ENCODE measurements around the gene LNPEP. TPM values are rescaled to one million over a fixed set of nuclear protein-coding genes. Genes with fewer than 3 reads are reported as not detected.

The LNPEP gene
- total RNA-seq, 2 experiments from 2014 or later, result 44.7 to 45.8 TPM

DNA sequence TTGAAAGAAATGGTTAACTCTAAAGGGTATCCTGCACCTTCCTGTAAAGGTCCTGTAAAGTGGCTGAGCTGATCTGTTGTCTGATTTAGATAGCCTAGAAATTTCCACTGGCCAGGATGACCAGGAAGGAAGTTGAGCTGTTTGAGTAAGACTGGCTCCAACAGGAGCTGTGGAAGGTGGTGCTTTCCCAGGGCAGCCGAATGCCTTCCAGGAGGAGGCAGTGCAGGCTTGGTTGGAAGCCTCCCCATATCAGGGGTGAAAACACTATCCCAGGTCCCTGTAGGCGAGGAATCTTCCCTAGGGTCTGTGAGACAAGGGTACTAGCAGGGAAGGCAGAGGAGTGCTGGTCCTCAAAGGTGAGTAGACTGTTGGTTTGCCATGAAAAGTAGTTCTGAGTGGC is 108.2 kb downstream of the LNPEP start:
- CTCF ChIA-PET, result interaction anchor here (2.2 to 5.4 kb wide), 2 partner anchors 99 to 119 kb away, joined by 4 to 29 read pairs; partner anchors contain the start of gene LIX1
- no peak for DNase-seq
- Mint-ChIP-seq H3K36me3 (no peaks in the 10 kb centered on the region), H3K4me3 (no peak overlapping the region), H3K27me3 (no peaks in the 10 kb centered on the region), H3K9me3 (no peaks in the 10 kb centered on the region), H3K27ac (no peak overlapping the region), H3K4me1 (ENCODE audit: low read depth) (no peaks in the 10 kb centered on the region)
- POLR2A ChIA-PET, result no interaction called here
- intact Hi-C loops (cut with micrococcal nuclease), result no loop called here

- no peaks in the 10 kb centered on the region for H3K36me3 Mint-ChIP-seq
- intact Hi-C loops (cut with micrococcal nuclease), result loop anchor here (1.0 to 2.0 kb wide), 3 partner anchors 116 to 292 kb away; no protein-coding TSS in a partner anchor
- CTCF ChIA-PET, result interaction anchor here (0.9 to 5.4 kb wide), 5 partner anchors 95 to 178 kb away, joined by 3 to 29 read pairs (median 4); no protein-coding TSS in a partner anchor
- H3K9me3 Mint-ChIP-seq, result no peaks in the 10 kb centered on the region
- POLR2A ChIA-PET, result no interaction called here
- H3K4me3 Mint-ChIP-seq, result no peak overlapping the region
- H3K27me3 Mint-ChIP-seq, result peaks cover 1% of the 10 kb centered on the region
- no peak for DNase-seq
- no peak overlapping the region for H3K27ac Mint-ChIP-seq
- H3K4me1 Mint-ChIP-seq (ENCODE audit: low read depth), result no peaks in the 10 kb centered on the region
Observed at GRCh38 chr5:97046270-97046982, 110.5 kb downstream of the LNPEP start.

- no peaks in the 10 kb centered on the region for H3K9me3 Mint-ChIP-seq
- POLR2A ChIA-PET, result no interaction called here
- CTCF ChIA-PET, result interaction anchor here (1.0 to 5.4 kb wide), 3 partner anchors 116 to 178 kb away, joined by 3 to 29 read pairs (median 4); no protein-coding TSS in a partner anchor
- no peaks in the 10 kb centered on the region for H3K4me1 Mint-ChIP-seq (ENCODE audit: low read depth)
- H3K27ac Mint-ChIP-seq, result no peak overlapping the region
- no peaks in the 10 kb centered on the region for H3K36me3 Mint-ChIP-seq
- H3K27me3 Mint-ChIP-seq, result peaks cover 1% of the 10 kb centered on the region
- H3K4me3 Mint-ChIP-seq, result no peak overlapping the region
- no peak for DNase-seq
- intact Hi-C loops (cut with micrococcal nuclease), result loop anchor here (2.0 kb wide), 1 partner anchor 116 kb away; no protein-coding TSS in a partner anchor
Observed at GRCh38 chr5:97047076-97047475, 111.2 kb downstream of the LNPEP start.

DNA sequence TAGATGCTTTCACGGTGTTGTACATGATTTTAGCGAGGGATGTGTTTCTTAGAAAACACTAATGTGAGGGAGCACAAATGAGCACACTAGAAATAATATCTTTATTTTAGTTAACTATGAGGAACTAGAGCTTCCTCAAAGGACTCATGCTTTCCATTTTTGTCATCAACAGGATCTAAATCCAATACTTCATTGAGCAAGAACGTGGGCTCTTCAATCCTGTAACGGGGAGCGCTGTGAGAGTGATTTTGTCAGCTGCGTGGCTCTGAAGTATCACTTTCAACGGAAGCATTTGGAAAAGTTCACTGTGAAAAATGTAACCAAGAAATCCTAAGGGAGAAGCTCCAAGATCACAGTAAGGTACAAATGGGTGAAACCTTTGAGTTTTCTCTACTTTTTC is 113.3 kb downstream of the LNPEP start:
- CTCF ChIA-PET, result interaction anchor here (1.1 kb wide), 1 partner anchor 29 kb away, joined by 3 read pairs; no protein-coding TSS in a partner anchor
- Mint-ChIP-seq H3K36me3 (no peaks in the 10 kb centered on the region), H3K27me3 (peaks cover 1% of the 10 kb centered on the region), H3K27ac (no peak overlapping the region), H3K9me3 (no peaks in the 10 kb centered on the region), H3K4me3 (no peak overlapping the region), H3K4me1 (ENCODE audit: low read depth) (no peaks in the 10 kb centered on the region)
- intact Hi-C loops (cut with micrococcal nuclease), result no loop called here
- POLR2A ChIA-PET, result no interaction called here
- no peak for DNase-seq

- no peak for DNase-seq
- POLR2A ChIA-PET, result no interaction called here
- intact Hi-C loops (cut with micrococcal nuclease), result no loop called here
- Mint-ChIP-seq H3K4me3 (no peak overlapping the region), H3K36me3 (no peaks in the 10 kb centered on the region), H3K27me3 (no peaks in the 10 kb centered on the region), H3K27ac (no peak overlapping the region), H3K4me1 (ENCODE audit: low read depth) (no peaks in the 10 kb centered on the region), H3K9me3 (peaks cover 2% of the 10 kb centered on the region)
- CTCF ChIA-PET, result no interaction called here
Observed at GRCh38 chr5:97056263-97056662, 120.4 kb downstream of the LNPEP start.

DNA sequence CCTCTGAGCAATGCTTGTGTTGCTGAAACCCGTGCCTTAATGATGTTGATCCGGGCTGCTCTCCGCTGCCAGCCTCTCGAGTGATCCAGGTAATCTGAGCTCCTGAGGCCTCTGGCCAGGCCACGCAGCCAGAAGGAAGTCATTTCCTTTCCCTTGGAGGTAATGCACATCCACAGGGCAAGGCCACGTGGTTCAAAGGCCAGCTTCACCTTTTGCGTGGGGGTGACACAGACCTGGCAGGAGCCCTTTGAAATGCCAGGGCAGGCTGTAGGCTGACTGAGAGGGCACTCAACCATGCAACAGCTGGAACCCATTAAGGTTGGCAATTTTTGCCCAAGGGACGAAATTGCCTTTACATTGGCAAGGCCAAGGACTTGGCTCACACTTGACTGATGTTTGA is 126.2 kb downstream of the LNPEP start:
- H3K4me3 Mint-ChIP-seq, result no peak overlapping the region
- ChIA-PET CTCF (no interaction called here), POLR2A (no interaction called here)
- no peak overlapping the region for H3K27ac Mint-ChIP-seq
- intact Hi-C loops (cut with micrococcal nuclease), result no loop called here
- H3K9me3 Mint-ChIP-seq, result peaks cover 2% of the 10 kb centered on the region
- no peak for DNase-seq
- no peaks in the 10 kb centered on the region for H3K27me3 Mint-ChIP-seq
- H3K36me3 Mint-ChIP-seq, result no peaks in the 10 kb centered on the region
- H3K4me1 Mint-ChIP-seq (ENCODE audit: low read depth), result no peaks in the 10 kb centered on the region

DNA sequence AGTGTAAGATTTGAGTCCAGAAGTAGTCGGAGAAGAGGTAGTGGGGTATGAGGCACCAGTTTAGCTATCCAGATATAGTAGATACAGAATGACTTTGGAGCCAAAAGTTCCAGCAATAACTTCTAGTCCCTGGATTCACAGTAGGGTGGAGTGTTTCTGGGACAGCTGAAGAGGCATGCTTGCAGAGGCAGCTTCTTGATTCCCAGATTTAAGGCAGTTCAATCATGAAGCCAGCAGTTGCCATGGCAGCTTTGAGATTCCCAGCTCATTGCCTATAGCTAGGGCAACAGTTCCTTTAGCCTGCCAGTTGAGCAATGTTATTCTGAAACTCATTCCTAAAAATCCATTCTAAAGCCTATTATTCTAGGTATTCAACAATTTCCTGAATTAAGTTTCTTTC is 127.4 kb downstream of the LNPEP start:
- H3K36me3 Mint-ChIP-seq, result no peaks in the 10 kb centered on the region
- no peak overlapping the region for H3K4me3 Mint-ChIP-seq
- no peak for DNase-seq
- ChIA-PET POLR2A (no interaction called here), CTCF (interaction anchor here (1.5 kb wide), 1 partner anchor 98 kb away, joined by 6 read pairs; no protein-coding TSS in a partner anchor)
- no peaks in the 10 kb centered on the region for H3K27me3 Mint-ChIP-seq
- peaks cover 2% of the 10 kb centered on the region for H3K9me3 Mint-ChIP-seq
- intact Hi-C loops (cut with micrococcal nuclease), result no loop called here
- H3K27ac Mint-ChIP-seq, result no peak overlapping the region
- H3K4me1 Mint-ChIP-seq (ENCODE audit: low read depth), result no peaks in the 10 kb centered on the region

- Mint-ChIP-seq H3K36me3 (no peaks in the 10 kb centered on the region), H3K9me3 (no peaks in the 10 kb centered on the region), H3K27me3 (no peaks in the 10 kb centered on the region), H3K4me3 (no peak overlapping the region), H3K4me1 (ENCODE audit: low read depth) (no peaks in the 10 kb centered on the region), H3K27ac (no peak overlapping the region)
- POLR2A ChIA-PET, result no interaction called here
- CTCF ChIA-PET, result no interaction called here
- intact Hi-C loops (cut with micrococcal nuclease), result no loop called here
- DNase-seq, result no peak
Observed at GRCh38 chr5:97065475-97065874, 129.6 kb downstream of the LNPEP start.

DNA sequence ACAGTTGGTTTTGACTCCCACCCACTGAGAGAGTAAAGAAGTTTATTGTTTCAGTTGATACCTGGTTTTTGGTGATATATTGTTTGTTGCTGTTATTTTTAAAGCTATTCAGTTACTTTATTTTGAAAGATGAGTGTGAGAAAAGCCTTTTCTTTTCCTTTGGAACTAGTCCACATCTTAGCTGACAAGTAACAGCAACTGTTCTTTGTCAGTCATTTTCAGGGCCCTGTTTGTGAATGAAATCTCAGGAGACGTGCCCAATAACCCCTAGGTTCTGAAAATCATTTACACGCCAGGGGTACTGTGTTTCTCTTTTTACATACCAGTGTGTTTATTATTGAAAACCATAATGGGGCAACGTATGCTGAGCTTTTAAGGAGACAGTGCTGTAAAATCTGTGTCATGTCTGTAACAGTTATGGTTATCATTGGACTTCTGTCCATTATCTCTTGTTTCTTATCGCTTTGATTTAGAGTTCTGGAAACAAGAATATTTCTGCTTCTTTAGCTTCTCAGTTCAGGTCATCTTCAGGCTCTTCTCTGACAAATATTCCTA is 131.5 kb downstream of the LNPEP start:
- POLR2A ChIA-PET, result no interaction called here
- intact Hi-C loops (cut with micrococcal nuclease), result no loop called here
- Mint-ChIP-seq H3K4me3 (no peak overlapping the region), H3K9me3 (no peaks in the 10 kb centered on the region), H3K4me1 (ENCODE audit: low read depth) (no peaks in the 10 kb centered on the region), H3K27ac (no peak overlapping the region), H3K36me3 (no peaks in the 10 kb centered on the region), H3K27me3 (no peaks in the 10 kb centered on the region)
- CTCF ChIA-PET, result no interaction called here
- DNase-seq, result no peak

DNA sequence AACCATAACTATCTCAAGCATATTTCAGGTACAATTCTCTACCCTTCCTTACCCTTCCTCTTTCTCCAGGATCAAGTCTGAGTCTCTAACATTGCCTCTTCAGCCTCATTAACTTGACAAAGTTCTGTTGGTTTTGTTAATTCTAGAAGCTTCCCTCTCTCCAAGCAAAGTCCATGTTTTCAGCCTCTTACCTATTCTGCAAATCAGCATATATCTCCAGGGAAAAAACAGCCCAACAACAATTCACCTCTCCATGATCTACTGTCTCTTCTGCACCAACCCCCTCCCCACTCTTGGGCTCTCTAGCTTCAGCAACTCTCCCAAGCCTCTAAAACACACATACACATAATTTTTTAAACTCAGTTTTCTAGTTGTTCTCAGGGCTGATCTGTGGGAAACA is 134.4 kb downstream of the LNPEP start:
- DNase-seq, result no peak
- no peak overlapping the region for H3K27ac Mint-ChIP-seq
- H3K36me3 Mint-ChIP-seq, result no peaks in the 10 kb centered on the region
- no peak overlapping the region for H3K4me3 Mint-ChIP-seq
- POLR2A ChIA-PET, result no interaction called here
- intact Hi-C loops (cut with micrococcal nuclease), result no loop called here
- H3K9me3 Mint-ChIP-seq, result no peaks in the 10 kb centered on the region
- no peaks in the 10 kb centered on the region for H3K27me3 Mint-ChIP-seq
- no peaks in the 10 kb centered on the region for H3K4me1 Mint-ChIP-seq (ENCODE audit: low read depth)
- CTCF ChIA-PET, result no interaction called here

DNA sequence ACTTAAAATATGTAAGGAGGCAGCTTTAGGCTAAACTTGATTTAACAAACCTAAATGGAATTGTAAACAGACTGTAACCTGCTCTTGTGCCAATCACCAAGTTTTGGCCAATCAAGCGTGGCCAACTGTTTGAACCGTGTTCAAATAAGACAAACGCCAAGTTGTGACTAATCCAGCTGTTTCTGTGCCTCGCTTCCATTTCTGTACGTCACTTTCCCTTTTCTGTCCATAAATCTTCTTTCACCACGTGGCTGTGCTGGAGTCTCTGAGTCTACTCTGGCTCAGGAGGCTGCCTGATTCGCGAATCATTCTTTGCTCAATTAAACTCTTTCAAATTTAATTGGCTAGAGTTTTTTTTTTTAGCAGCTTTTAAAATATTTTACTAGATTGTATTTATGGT is 135.2 kb downstream of the LNPEP start:
- no peak for DNase-seq
- CTCF ChIA-PET, result no interaction called here
- no peaks in the 10 kb centered on the region for H3K27me3 Mint-ChIP-seq
- H3K9me3 Mint-ChIP-seq, result no peaks in the 10 kb centered on the region
- no peaks in the 10 kb centered on the region for H3K4me1 Mint-ChIP-seq (ENCODE audit: low read depth)
- H3K4me3 Mint-ChIP-seq, result no peak overlapping the region
- intact Hi-C loops (cut with micrococcal nuclease), result no loop called here
- POLR2A ChIA-PET, result no interaction called here
- no peaks in the 10 kb centered on the region for H3K36me3 Mint-ChIP-seq
- no peak overlapping the region for H3K27ac Mint-ChIP-seq

- Mint-ChIP-seq H3K36me3 (no peaks in the 10 kb centered on the region), H3K27ac (no peak overlapping the region), H3K4me3 (no peak overlapping the region), H3K27me3 (no peaks in the 10 kb centered on the region), H3K9me3 (no peaks in the 10 kb centered on the region), H3K4me1 (ENCODE audit: low read depth) (no peaks in the 10 kb centered on the region)
- ChIA-PET CTCF (no interaction called here), POLR2A (no interaction called here)
- intact Hi-C loops (cut with micrococcal nuclease), result no loop called here
- DNase-seq, result no peak
Observed at GRCh38 chr5:97071993-97072392, 136.1 kb downstream of the LNPEP start.

GRCh38 chr5:97072696-97073095 is 136.8 kb downstream of the LNPEP start:
- H3K4me1 Mint-ChIP-seq (ENCODE audit: low read depth), result no peaks in the 10 kb centered on the region
- CTCF ChIA-PET, result no interaction called here
- no peak overlapping the region for H3K27ac Mint-ChIP-seq
- DNase-seq, result no peak
- no peaks in the 10 kb centered on the region for H3K27me3 Mint-ChIP-seq
- POLR2A ChIA-PET, result no interaction called here
- H3K4me3 Mint-ChIP-seq, result no peak overlapping the region
- no peaks in the 10 kb centered on the region for H3K36me3 Mint-ChIP-seq
- no peaks in the 10 kb centered on the region for H3K9me3 Mint-ChIP-seq
- intact Hi-C loops (cut with micrococcal nuclease), result no loop called here

Data from activated CD4-positive, alpha-beta memory T cell treated with anti-CD3 and anti-CD28 coated beads for 36 hours (primary cell).